Activated CD8-positive, alpha-beta memory T cell treated with anti-CD3 and anti-CD28 coated beads, Interleukin-2, amount 50 U/mL, for 4 hours (primary cell): ENCODE results near the gene ADO.
A peak's percentile ranks its signal among the peaks of the same experiment; 100 is the strongest.

Experiments
- DNase-seq: peaks from one replicate; pipeline ENCODE4 v3.0.0-alpha.2; 2020

Gene ADO

GRCh38 chr10:62794306-62794705 is 10.2 kb upstream of the ADO start:
- no peak for DNase-seq

GRCh38 chr10:62795100-62795499 is 9.4 kb upstream of the ADO start:
- no peak for DNase-seq

GRCh38 chr10:62795762-62796161 is 8.8 kb upstream of the ADO start:
- DNase-seq, result no peak

DNA sequence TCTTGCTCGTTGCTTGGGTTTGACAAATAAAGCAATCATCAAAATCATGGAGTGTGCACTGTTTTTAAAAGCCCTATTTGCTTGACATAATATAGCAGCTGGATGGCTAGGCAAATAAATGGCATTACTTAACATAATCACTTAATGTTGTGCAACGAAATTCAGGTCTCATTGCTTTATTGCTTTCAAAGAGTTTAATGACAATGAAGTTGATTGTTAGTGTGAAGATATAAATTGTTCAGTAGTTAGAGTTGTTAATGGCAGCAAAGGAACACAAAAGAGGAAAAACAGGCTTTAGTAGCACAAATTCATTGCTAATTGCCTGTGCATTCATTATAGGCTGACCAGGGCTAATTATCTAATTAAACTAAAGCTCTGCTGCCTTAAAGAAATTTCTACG is 7.6 kb upstream of the ADO start:
- no peak for DNase-seq

GRCh38 chr10:62801871-62802270 is 2.6 kb upstream of the ADO start:
- no peak for DNase-seq

GRCh38 chr10:62803724-62804355 is 680 bp upstream of the ADO start:
- no peak for DNase-seq

GRCh38 chr10:62805231-62806099 is 945 bp downstream of the ADO start:
- DNase-seq, result no peak

GRCh38 chr10:62806251-62806650 is 1.7 kb downstream of the ADO start:
- no peak for DNase-seq

DNA sequence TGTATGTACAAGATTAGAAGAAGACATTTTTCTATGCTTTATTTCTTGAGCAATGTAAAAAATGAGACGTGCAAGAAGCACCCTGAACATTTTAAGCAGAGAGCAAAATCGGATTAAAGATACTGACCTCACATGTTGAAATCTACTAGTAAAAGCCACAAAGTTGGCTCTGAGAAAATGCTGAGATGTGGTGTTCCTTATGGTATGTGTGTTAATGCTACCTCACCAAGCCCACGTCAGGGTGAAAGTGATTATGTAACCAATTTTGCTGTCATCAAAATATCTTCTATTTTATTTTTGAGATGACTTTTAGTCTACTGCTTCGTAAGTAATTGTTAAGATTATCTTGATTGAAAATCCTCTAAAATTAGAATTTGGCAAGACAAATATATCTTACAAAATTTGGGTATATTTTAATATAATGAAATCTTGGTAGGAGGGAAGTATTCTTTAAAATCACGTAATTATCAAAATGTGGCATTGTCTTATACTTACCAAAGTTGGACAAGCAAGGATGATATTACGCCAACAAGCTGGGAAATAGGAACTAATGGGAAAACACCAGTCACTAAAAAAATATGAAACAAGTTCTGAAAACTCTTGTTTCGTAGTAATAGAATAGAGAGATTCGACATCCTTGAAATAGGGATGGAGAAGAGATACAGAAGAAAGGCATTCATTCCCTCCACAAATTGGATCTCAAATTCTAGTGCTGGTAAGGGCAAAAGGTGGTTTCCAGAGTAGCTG is 5.8 kb downstream of the ADO start:
- no peak for DNase-seq

DNA sequence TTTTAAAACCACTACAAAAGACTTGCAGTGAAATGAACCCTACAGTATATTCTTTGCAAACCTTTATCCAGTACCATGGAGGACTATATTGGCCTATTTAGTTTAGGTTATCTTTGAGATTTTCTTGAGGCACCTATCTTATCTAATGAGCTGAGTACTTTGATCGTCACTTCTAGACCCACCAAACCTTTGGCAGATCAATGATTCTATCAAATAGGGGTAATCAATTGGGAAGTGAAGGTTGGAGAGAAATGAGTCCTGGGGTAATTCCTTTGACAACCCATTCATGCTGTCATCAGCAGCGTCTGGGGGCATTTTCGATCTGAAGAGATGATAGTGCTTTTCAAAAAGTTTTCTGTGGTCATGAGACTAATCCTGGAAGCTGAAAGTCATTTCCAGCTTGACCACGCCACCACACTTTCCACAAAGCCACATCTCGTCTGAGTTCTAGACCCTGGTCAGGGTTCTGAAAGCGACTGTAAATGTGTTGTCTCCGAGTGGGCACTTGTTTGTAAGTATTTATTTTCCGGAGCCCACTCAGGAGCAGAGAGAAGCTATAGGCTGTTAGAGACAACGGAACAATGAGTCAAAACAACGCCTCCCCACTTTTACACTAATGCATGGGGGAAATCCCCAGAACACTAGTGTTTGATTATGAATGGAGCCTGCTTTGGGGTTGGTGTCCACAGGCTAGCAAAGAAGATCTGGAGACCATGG is 6.8 kb downstream of the ADO start:
- DNase-seq, result peak; percentile 53

GRCh38 chr10:62812672-62813439 is 8.3 kb downstream of the ADO start:
- no peak for DNase-seq

DNA sequence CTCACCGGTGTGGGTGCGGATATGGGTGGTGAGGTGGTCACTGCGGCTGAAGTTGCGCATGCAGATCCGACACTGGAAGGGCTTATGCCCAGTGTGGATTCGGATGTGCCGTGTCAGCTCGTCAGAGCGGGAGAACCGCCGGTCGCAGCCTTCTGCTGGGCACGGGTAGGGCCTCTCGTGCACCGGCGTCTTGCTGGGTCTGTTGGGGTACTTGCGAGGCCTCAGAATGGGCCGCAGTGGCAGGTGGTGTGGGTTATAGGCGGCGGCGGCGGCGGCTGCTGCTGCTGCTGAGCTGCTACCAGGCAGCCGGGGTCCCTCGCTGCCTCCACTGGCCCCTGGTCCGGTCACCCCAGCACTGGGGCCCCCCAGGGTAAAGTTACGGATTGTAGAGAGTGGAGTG is 8.9 kb downstream of the ADO start:
- no peak for DNase-seq

DNA sequence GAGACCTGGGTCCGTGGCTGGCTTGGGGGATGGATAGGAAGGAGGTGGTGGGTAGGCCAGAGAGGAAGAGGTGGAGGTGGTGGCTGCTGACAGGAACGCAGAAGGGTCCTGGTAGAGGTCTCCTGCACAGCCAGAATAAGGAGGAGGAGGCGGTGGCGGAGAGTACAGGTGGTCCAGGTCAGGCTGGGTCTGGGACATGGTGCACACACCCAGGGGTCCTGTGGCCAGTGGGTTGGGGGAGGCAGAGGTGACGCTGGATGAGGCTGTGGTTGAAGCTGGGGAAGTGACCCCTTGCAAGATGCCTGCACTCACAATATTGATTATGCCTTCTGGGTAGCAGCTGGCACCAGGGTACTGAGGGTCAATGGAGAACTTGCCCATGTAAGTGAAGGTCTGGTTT is 9.5 kb downstream of the ADO start:
- DNase-seq, result no peak

DNA sequence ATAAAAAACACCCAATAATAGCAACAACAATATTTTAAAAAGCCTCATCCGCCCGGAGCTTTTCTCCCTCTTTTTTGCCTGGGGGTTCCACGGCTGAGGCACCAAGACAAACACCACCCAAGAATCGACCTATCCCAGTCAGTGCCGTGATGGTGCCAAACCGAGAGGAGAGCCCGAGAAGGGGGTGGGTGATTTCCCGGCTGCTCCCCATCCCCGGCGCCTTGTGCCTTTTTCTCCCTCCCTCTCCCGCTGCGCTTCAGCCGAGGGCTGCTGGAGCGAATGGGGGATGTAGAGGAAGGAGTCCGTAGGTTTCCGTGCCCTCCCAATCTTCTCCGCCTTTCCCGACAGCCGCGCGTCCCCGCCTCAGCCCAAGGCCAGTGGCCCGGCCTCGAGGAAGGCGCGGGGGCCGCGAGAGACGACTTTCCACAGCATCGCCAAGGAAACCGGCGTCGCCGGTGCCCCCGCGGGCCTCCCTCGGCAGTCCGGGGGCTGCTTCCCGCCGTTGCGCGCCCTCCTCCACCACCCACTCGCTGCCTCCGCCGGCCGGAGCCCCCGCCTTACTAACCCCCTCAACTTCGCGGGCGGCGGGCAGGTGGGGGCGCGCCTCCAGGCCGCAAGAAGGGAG is 10.3 kb downstream of the ADO start:
- peak; percentile 60 for DNase-seq

- peak; percentile 47 for DNase-seq
Observed at GRCh38 chr10:62815381-62816075, 11.0 kb downstream of the ADO start.

GRCh38 chr10:62816076-62816330 is 11.5 kb downstream of the ADO start:
- no peak for DNase-seq

GRCh38 chr10:62816331-62817120 is 12.0 kb downstream of the ADO start, which contains the start of gene EGR2:
EGR2 (minus strand) TSS chr10:62816366; CDS start chr10:62816029, 337 bp downstream.
- peak; percentile 93 for DNase-seq

- DNase-seq, result peak; percentile 65
Observed at GRCh38 chr10:62817121-62817765, 12.7 kb downstream of the ADO start.

DNA sequence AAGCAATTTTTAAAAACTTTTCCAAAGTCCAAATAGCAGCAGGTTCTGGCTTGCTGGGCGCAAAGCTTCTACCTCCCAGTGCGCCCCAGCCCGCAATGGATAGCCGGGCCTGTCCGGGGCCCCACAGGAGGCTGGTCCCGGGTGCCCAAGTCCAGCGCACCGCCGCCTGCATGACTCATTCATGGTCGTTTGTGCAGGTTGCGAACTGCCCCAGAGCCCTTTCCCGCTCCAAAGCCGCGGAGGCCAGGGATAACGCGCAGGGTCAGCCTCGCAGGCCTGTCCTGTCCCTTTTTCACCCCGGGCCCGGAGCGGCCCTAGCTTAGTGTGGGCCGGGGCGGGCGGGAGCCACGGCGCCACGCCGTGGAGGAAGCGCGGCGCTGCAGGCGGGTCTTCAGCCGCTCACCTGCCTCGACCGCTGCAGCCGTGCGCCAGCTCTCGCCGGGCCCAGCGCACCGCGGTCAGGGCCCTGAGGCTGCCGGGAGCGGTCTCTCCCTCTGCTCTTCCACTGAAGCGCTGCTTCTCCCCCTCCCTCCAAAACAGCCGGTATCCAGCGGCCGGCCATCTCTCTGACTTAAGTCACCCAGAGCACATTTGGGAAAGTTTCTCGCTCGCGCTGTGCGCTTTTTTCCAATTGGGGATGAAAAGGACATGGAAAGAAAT is 13.4 kb downstream of the ADO start:
- DNase-seq, result peak; percentile 73
